ENCODE data around the gene KRT72.

DNA sequence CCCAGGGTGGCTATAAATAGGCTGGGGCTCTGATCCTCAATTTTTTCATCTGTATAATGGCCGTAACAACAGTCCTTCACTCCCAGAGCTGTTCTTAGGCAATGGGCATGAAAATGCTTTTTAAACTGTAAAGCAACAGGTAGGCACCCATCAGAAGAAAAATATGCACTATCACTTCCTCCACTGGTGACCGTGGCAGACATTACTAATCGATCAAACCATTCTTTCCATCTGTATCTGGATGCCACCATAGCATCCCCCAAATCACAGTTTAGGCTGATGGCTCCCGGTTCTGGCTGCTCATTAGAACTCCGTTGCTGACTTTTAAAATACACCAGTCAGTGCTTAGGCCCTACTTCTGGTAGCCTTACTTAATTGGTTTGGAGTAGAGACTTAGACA lies 59.6 kb downstream of the KRT72 start:
- TF ChIP-seq, protein P1, sequence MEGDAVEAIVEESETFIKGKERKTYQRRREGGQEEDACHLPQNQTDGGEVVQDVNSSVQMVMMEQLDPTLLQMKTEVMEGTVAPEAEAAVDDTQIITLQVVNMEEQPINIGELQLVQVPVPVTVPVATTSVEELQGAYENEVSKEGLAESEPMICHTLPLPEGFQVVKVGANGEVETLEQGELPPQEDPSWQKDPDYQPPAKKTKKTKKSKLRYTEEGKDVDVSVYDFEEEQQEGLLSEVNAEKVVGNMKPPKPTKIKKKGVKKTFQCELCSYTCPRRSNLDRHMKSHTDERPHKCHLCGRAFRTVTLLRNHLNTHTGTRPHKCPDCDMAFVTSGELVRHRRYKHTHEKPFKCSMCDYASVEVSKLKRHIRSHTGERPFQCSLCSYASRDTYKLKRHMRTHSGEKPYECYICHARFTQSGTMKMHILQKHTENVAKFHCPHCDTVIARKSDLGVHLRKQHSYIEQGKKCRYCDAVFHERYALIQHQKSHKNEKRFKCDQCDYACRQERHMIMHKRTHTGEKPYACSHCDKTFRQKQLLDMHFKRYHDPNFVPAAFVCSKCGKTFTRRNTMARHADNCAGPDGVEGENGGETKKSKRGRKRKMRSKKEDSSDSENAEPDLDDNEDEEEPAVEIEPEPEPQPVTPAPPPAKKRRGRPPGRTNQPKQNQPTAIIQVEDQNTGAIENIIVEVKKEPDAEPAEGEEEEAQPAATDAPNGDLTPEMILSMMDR (conservative IDR thresholded peaks at IDR 0.05; ENCODE audit: low read depth, low read length) = no peak
- no peak for TF ChIP-seq EZH2 (IDR thresholded peaks at IDR 0.05; ENCODE audit: low read length, unreplicated experiment)
